Fibroblast of pulmonary artery (primary cell): ENCODE data around the gene TSTD1.

Source experiments
- DNase-seq: peaks from one replicate; pipeline ENCODE4 v3.0.0-alpha.2; 2010; ENCODE audit warnings: low read depth
- H3K4me3 ChIP-seq: replicated peaks from 2 replicates; pipeline ENCODE4 v1.5.1; 2011; ENCODE audit warnings: low read depth, mild to moderate bottlenecking, control low read depth, low read length, moderate library complexity
- TF ChIP-seq, protein P1 (sequence below): IDR thresholded peaks from 2 replicates; pipeline ENCODE4 v1.5.1; 2011; ENCODE audit warnings: mild to moderate bottlenecking, control low read depth, low read length, inconsistent platforms; ENCODE audit errors: missing control alignments

TSTD1 gene

DNA sequence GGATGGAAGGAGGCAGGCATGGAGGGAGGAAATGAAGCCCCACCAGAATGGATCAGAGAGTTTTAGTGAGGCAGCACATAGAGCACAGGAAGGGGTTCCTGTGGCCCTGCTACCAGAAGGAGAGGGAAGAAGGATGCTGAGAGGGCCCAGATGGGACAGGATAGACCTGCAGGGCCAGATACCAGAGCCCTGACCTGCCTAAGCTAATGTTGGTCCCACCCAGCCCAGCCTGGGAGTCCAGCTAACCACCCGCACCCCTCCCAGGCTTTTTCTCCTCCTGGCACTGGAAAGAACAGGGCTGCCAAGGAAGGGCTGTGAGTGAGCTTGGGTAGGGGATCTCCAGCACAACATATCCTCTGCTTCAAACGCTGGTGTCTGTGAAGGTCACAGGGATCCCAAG, 43.7 kb upstream of the TSTD1 start:
- no peak for DNase-seq
- H3K4me3 ChIP-seq: no peak overlapping the region
- TF ChIP-seq, protein P1, sequence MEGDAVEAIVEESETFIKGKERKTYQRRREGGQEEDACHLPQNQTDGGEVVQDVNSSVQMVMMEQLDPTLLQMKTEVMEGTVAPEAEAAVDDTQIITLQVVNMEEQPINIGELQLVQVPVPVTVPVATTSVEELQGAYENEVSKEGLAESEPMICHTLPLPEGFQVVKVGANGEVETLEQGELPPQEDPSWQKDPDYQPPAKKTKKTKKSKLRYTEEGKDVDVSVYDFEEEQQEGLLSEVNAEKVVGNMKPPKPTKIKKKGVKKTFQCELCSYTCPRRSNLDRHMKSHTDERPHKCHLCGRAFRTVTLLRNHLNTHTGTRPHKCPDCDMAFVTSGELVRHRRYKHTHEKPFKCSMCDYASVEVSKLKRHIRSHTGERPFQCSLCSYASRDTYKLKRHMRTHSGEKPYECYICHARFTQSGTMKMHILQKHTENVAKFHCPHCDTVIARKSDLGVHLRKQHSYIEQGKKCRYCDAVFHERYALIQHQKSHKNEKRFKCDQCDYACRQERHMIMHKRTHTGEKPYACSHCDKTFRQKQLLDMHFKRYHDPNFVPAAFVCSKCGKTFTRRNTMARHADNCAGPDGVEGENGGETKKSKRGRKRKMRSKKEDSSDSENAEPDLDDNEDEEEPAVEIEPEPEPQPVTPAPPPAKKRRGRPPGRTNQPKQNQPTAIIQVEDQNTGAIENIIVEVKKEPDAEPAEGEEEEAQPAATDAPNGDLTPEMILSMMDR: no peak

DNA sequence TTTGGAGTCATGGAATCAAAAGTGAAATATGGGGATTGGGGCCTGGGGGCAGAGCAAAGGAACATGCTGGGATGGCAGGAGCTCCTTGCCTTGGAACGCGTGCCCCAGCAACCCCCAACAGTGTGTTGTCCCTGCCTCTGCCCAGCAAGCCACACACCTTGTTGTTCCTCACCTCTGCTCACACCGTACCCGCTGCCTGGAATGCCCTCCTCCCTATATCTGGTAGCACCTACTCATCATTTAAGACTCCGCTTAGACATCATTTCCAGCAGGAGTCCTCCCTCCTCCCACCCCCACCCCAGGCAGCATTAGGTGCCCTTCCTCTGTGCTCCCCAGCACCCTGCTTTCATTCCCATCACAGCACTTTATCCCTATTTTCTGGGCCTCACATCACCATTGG, 42.8 kb upstream of the TSTD1 start:
- TF ChIP-seq, protein P1: no peak

DNA sequence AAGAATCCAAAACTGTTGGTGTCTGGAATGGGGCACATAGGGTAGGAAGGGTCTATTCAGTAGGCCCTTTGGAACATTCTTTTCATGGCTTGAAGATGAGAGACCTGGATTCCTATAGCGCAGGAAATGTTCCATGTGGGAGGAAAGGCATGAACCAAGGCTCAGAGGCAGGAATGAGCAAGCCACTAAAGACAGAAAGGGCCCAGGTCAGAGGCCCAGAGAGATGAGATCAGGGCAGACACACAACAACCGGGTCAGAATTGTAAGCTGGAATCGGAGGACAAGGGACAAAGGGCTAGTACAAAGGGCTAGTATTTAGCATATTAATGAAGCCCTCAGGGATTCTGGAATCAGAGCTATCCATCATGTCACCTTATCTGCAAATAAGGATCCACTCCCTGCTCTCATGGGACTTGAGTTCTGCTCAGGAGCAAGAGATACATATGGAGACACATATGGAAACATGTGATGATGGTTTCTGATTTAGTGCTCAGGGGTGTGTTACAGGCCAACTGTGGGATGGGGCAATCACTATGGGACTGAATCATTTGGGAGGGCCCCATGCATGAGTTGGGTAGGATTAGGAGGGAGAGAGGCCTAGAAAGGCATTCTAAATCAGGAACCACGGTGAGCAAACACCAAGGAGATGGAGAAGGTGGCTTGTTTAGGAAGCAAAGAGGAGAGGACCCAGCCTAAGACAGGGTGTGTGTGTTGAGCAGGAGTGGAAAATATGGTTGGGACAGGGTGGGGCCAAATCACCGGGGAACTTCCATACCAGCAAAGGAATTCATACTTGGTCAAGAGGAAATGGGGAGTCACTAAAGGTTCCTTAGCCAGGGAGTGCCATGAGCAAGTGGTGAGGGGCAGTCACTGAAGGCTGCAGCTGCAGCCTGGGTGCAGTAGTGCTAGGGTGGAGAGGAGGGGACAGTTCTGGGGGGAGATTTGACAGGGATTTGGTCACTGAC, 42.0 kb upstream of the TSTD1 start:
- H3K4me3 ChIP-seq: no peak overlapping the region
- peak; percentile 38 for DNase-seq
- TF ChIP-seq, protein P1: no peak

More for the DNA sequence above, 42.8 kb upstream of the TSTD1 start:
- H3K4me3 ChIP-seq: no peak overlapping the region
- DNase-seq: no peak

DNA sequence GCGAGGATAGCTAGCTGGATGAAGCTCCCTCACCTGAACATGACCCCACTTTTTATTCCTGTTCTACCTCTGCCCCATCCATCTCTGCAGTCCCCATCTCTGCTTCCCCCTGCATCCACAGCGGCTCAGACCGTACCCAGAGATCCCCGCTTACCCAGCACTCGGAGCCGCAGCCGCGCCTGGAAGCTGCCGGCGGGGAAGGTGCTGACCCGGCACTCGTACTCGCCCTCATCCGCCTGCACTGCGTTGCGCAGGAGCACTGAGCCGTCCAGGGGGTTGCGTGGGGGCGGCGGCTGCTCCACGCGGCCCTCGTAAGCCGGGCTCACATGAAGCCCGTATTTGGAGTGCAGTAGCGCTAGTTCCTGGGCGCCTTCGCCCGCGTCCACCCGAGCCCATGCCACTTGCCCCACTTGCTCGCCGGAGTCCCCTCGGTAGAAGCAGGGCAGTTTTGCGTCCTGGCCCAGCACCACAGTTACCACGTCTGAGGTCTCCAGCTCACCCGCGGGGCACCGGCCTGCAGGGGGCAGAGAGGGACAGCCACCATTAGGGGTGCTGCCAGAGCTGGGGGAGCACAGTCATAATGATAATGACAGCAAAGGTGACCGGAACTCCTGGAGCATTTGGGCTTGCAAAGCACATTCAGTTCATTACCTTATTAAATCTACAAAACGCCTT, 40.8 kb upstream of the TSTD1 start:
- DNase-seq: no peak
- TF ChIP-seq, protein P1: no peak

DNA sequence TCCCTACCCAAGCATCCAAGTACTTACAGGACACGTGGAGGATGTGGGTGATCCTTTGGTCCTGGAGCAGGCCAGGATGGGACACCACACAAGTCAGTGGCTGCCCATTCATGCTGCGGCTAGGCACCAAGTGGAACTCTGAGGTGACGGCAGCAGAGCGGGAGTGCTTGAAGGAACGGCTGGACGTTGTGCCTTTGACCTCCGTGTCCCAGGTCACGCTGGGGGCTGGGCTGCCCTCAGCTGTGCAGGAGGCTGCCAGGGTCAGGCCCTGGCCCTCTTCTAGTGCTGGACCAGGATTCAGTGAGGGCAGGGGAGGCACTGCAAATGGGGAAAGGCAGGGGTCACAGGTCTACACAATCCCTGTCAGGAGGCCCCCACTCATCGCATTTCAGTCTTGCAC, 38.7 kb upstream of the TSTD1 start:
- H3K4me3 ChIP-seq: no peak overlapping the region
- no peak for DNase-seq
- TF ChIP-seq, protein P1: no peak

More for the DNA sequence above, 40.8 kb upstream of the TSTD1 start:
- no peak overlapping the region for H3K4me3 ChIP-seq

DNA sequence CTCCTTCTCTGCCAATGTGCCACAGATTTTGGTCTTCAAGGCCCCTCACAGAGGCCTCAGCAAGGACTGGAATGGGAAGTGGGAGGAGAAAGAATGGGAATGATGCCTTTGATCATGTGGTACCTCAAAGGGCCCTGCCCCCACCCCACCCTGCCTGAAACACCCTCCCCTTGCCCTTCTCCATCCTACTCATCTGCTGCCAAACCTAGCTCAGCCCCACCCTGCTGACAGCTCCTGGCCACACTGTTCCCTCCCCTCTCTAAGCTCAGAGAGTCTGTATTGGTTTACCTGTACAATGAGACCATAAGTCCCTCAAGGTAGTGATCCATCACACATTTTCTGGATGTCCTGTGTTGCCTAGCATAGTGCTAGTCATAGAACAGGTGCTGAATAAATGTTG, 37.6 kb upstream of the TSTD1 start:
- H3K4me3 ChIP-seq: no peak overlapping the region
- DNase-seq: no peak
- TF ChIP-seq, protein P1: no peak
